Immature natural killer cell (primary cell): Measurements from ENCODE around the gene XG. TPM values are rescaled to one million over a fixed set of nuclear protein-coding genes. Genes with fewer than 3 reads are reported as not detected.
"Not testable (repeated sequence)": the region's sequence is repeated elsewhere in the genome, so short reads cannot be mapped to it uniquely, and the experiment has no call there.

ENCODE experiments used
- DNase-seq, 3 donors: peaks; one replicate each; pipeline ENCODE4 v3.0.0; 2022; ENCODE audit warnings: mixed read lengths in 1 of 3
- H3K27ac Mint-ChIP-seq, 6 donors: one replicate each; pipeline ENCODE4 v1.8.0; 2020; ENCODE audit warnings: mixed read lengths in 6 of 6, mild to moderate bottlenecking in 5 of 6, inconsistent platforms in 4 of 6, moderate library complexity in 3 of 6
- H3K27me3 Mint-ChIP-seq, 3 donors: one replicate each; pipeline ENCODE4 v1.8.0; 2020 to 2021; ENCODE audit warnings: low read depth in 3 of 3, mild to moderate bottlenecking in 3 of 3, mixed read lengths in 3 of 3, moderate library complexity in 3 of 3, inconsistent platforms in 1 of 3
- H3K36me3 Mint-ChIP-seq, 3 donors: one replicate each; pipeline ENCODE4 v1.8.0; 2020; ENCODE audit warnings: mixed read lengths in 3 of 3, inconsistent platforms in 2 of 3, mild to moderate bottlenecking in 2 of 3
- H3K4me1 Mint-ChIP-seq, 2 donors: one replicate each; pipeline ENCODE4 v1.8.0; 2020; ENCODE audit warnings: inconsistent platforms in 2 of 2, mild to moderate bottlenecking in 2 of 2, mixed read lengths in 2 of 2, moderate library complexity in 1 of 2
- H3K4me3 Mint-ChIP-seq, 5 donors: one replicate each; pipeline ENCODE4 v1.8.0; 2020; ENCODE audit warnings: mild to moderate bottlenecking in 5 of 5, mixed read lengths in 5 of 5, inconsistent platforms in 3 of 5, moderate library complexity in 3 of 5
- H3K9me3 Mint-ChIP-seq, 6 donors: one replicate each; pipeline ENCODE4 v1.8.0; 2020; ENCODE audit warnings: mild to moderate bottlenecking in 6 of 6, mixed read lengths in 6 of 6, inconsistent platforms in 4 of 6, moderate library complexity in 3 of 6
- polyA plus RNA-seq, 3 donors: library from polyadenylated mRNA; unstranded; fragments of 300-500 nt; fragmentation: Illumina TruSeq; gene quantifications; one replicate each; pipeline ENCODE4 v1.2.3, GENCODE V29; 2021

XG gene
- polyA plus RNA-seq, 3 donors from 2014 or later = not detected

GRCh38 chrX:2748171-2748814, 3.5 kb upstream of the XG start:
- Mint-ChIP-seq H3K9me3 (no peaks in the 10 kb centered on the region), H3K4me3 (no peak overlapping the region), H3K27ac (peak overlapping the region in 1 of 6 donors; percentile 24), H3K4me1 (peaks cover 0 to 8% of the 10 kb centered on the region in 2 donors), H3K36me3 (no peaks in the 10 kb centered on the region), H3K27me3 (peaks cover 0 to 4% (median 3%) of the 10 kb centered on the region in 3 donors)
- DNase-seq = no peak

GRCh38 chrX:2748815-2749188, 3.0 kb upstream of the XG start:
- H3K27ac Mint-ChIP-seq = no peak overlapping the region
- peaks cover 0 to 4% (median 3%) of the 10 kb centered on the region in 3 donors for H3K27me3 Mint-ChIP-seq
- H3K4me3 Mint-ChIP-seq = no peak overlapping the region
- peaks cover 0 to 8% of the 10 kb centered on the region in 2 donors for H3K4me1 Mint-ChIP-seq
- DNase-seq = no peak
- H3K36me3 Mint-ChIP-seq = no peaks in the 10 kb centered on the region
- no peaks in the 10 kb centered on the region for H3K9me3 Mint-ChIP-seq

- no peaks in the 10 kb centered on the region for H3K36me3 Mint-ChIP-seq
- DNase-seq = no peak
- peaks cover 0 to 2% of the 10 kb centered on the region in 2 donors for H3K4me1 Mint-ChIP-seq
- H3K4me3 Mint-ChIP-seq = no peak overlapping the region
- no peak overlapping the region for H3K27ac Mint-ChIP-seq
- peaks cover 0 to 4% (median 3%) of the 10 kb centered on the region in 3 donors for H3K27me3 Mint-ChIP-seq
- H3K9me3 Mint-ChIP-seq = no peaks in the 10 kb centered on the region
Measured at GRCh38 chrX:2751291-2751690, 549 bp upstream of the XG start.

- not testable (repeated sequence) for DNase-seq, H3K36me3 Mint-ChIP-seq, H3K9me3 Mint-ChIP-seq, H3K27ac Mint-ChIP-seq, H3K4me1 Mint-ChIP-seq, H3K4me3 Mint-ChIP-seq
- peaks cover 0 to 12% (median 5%) of the 10 kb centered on the region in 3 donors for H3K27me3 Mint-ChIP-seq
Measured at GRCh38 chrX:2752441-2752840, 601 bp downstream of the XG start.

GRCh38 chrX:2755163-2755715, 3.4 kb downstream of the XG start:
- H3K4me3 Mint-ChIP-seq, H3K36me3 Mint-ChIP-seq, H3K9me3 Mint-ChIP-seq, H3K27ac Mint-ChIP-seq, H3K4me1 Mint-ChIP-seq, DNase-seq: not testable (repeated sequence)
- H3K27me3 Mint-ChIP-seq = peaks cover 0 to 17% (median 5%) of the 10 kb centered on the region in 3 donors

GRCh38 chrX:2756548-2756947, 4.7 kb downstream of the XG start:
- no peak overlapping the region for H3K27ac Mint-ChIP-seq
- peaks cover 0 to 20% (median 5%) of the 10 kb centered on the region in 3 donors for H3K27me3 Mint-ChIP-seq
- DNase-seq = no peak
- H3K4me3 Mint-ChIP-seq = no peak overlapping the region
- no peaks in the 10 kb centered on the region for H3K4me1 Mint-ChIP-seq
- peaks cover 0 to 6% (median 0%) of the 10 kb centered on the region in 3 donors for H3K36me3 Mint-ChIP-seq
- H3K9me3 Mint-ChIP-seq = no peaks in the 10 kb centered on the region

- Mint-ChIP-seq H3K9me3 (no peaks in the 10 kb centered on the region), H3K4me3 (no peak overlapping the region), H3K27me3 (peaks cover 0 to 24% (median 5%) of the 10 kb centered on the region in 3 donors), H3K27ac (no peak overlapping the region), H3K36me3 (peaks cover 0 to 6% (median 0%) of the 10 kb centered on the region in 3 donors), H3K4me1 (no peaks in the 10 kb centered on the region)
- no peak for DNase-seq
Measured at GRCh38 chrX:2761246-2761645, 9.4 kb downstream of the XG start.

- not testable (repeated sequence) for H3K9me3 Mint-ChIP-seq
Measured at GRCh38 chrX:2762671-2763070, 10.8 kb downstream of the XG start.

GRCh38 chrX:2764766-2765548, 13.1 kb downstream of the XG start:
- H3K27me3 Mint-ChIP-seq, DNase-seq, H3K4me3 Mint-ChIP-seq, H3K27ac Mint-ChIP-seq, H3K4me1 Mint-ChIP-seq, H3K9me3 Mint-ChIP-seq, H3K36me3 Mint-ChIP-seq: not testable (repeated sequence)

More at GRCh38 chrX:2762671-2763070, 10.8 kb downstream of the XG start:
- DNase-seq, H3K4me1 Mint-ChIP-seq, H3K4me3 Mint-ChIP-seq, H3K36me3 Mint-ChIP-seq, H3K27ac Mint-ChIP-seq: not testable (repeated sequence)
- H3K27me3 Mint-ChIP-seq = peaks cover 0 to 14% (median 0%) of the 10 kb centered on the region in 3 donors

GRCh38 chrX:2765549-2765830, 13.7 kb downstream of the XG start:
- H3K4me1 Mint-ChIP-seq = no peaks in the 10 kb centered on the region
- H3K9me3 Mint-ChIP-seq = no peaks in the 10 kb centered on the region
- H3K27me3 Mint-ChIP-seq = peaks cover 0 to 8% (median 0%) of the 10 kb centered on the region in 3 donors
- DNase-seq = no peak
- H3K27ac Mint-ChIP-seq = no peak overlapping the region
- peaks cover 0 to 6% (median 0%) of the 10 kb centered on the region in 3 donors for H3K36me3 Mint-ChIP-seq
- H3K4me3 Mint-ChIP-seq = no peak overlapping the region

GRCh38 chrX:2766906-2767305, 15.1 kb downstream of the XG start:
- DNase-seq = no peak
- no peaks in the 10 kb centered on the region for H3K4me1 Mint-ChIP-seq
- no peaks in the 10 kb centered on the region for H3K36me3 Mint-ChIP-seq
- H3K27me3 Mint-ChIP-seq = peaks cover 0 to 4% (median 0%) of the 10 kb centered on the region in 3 donors
- no peak overlapping the region for H3K4me3 Mint-ChIP-seq
- no peaks in the 10 kb centered on the region for H3K9me3 Mint-ChIP-seq
- no peak overlapping the region for H3K27ac Mint-ChIP-seq

- no peaks in the 10 kb centered on the region for H3K36me3 Mint-ChIP-seq
- peaks cover 0 to 4% (median 0%) of the 10 kb centered on the region in 3 donors for H3K27me3 Mint-ChIP-seq
- no peak for DNase-seq
- H3K4me3 Mint-ChIP-seq = no peak overlapping the region
- no peak overlapping the region for H3K27ac Mint-ChIP-seq
- H3K9me3 Mint-ChIP-seq = no peaks in the 10 kb centered on the region
- H3K4me1 Mint-ChIP-seq = no peaks in the 10 kb centered on the region
Measured at GRCh38 chrX:2767631-2768455, 16.0 kb downstream of the XG start.

- Mint-ChIP-seq H3K27ac (no peak overlapping the region), H3K36me3 (peaks cover 0 to 3% (median 0%) of the 10 kb centered on the region in 3 donors), H3K9me3 (peaks cover 0 to 2% (median 0%) of the 10 kb centered on the region in 6 donors), H3K4me1 (no peaks in the 10 kb centered on the region), H3K4me3 (no peak overlapping the region), H3K27me3 (peaks cover 0 to 2% (median 2%) of the 10 kb centered on the region in 3 donors)
- no peak for DNase-seq
Measured at GRCh38 chrX:2769615-2770014, 17.8 kb downstream of the XG start.
